Measurements from ENCODE around the gene TBC1D1.
A peak's percentile ranks its signal among the peaks of the same experiment; 100 is the strongest.

TBC1D1 gene

GRCh38 chr4:37891260-37892159, 626 bp downstream of the TBC1D1 start:
- no CpG with 5 or more reads among the region's 49 CpGs for WGBS, 2 donors (ENCODE audit: extremely low coverage in 2 of 2, insufficient read length in 2 of 2, insufficient replicate concordance in 1 of 2)
- Histone ChIP-seq H3K4me1 (ENCODE audit: control insufficient read depth in 2 of 2, insufficient read depth in 1 of 2, low read depth in 1 of 2, low read length in 2 of 2) (peaks cover 5 to 9% of the 10 kb centered on the region in 2 donors), H3K9me3 (replicated peaks in 1 of 2; ENCODE audit: control insufficient read depth in 2 of 2, insufficient read depth in 1 of 2, low read depth in 1 of 2, low read length in 2 of 2) (no peaks in the 10 kb centered on the region), H2AK5ac (ENCODE audit: low read depth, low read length) (peak overlapping the region; percentile 23), H2BK120ac (ENCODE audit: low read depth, low read length) (no peak overlapping the region), H3K18ac (ENCODE audit: low read length) (peak overlapping the region; percentile 60), H3K79me1 (ENCODE audit: low read depth, low read length) (no peaks in the 10 kb centered on the region), H3K4me2 (ENCODE audit: insufficient read depth, low read length, poor library complexity, severe bottlenecking) (peak overlapping the region; percentile 97), H3K9ac (ENCODE audit: low read depth, low read length, poor library complexity) (peak overlapping the region; percentile 79), H2AFZ (ENCODE audit: low read length) (peak overlapping the region; percentile 93), H3K27me3 (ENCODE audit: control insufficient read depth in 3 of 3, insufficient read depth in 3 of 3, low read depth in 1 of 3, low read length in 3 of 3) (peaks cover 9 to 89% (median 44%) of the 10 kb centered on the region in 3 experiments), H3K27ac (replicated peaks; ENCODE audit: low read length) (no peak overlapping the region), H2BK5ac (ENCODE audit: low read length) (no peak overlapping the region), H3K36me3 (replicated peaks in 1 of 2; ENCODE audit: control insufficient read depth in 2 of 2, insufficient read depth in 2 of 2, low read length in 2 of 2) (no peaks in the 10 kb centered on the region), H2BK15ac (ENCODE audit: low read length) (no peak overlapping the region), H3K4me3 (ENCODE audit: low read length in 2 of 2) (peak overlapping the region; percentile 48 to 78), H3K14ac (ENCODE audit: low read length) (no peak overlapping the region), H3K4ac (ENCODE audit: low read length) (no peak overlapping the region), H2BK12ac (ENCODE audit: low read length) (no peak overlapping the region), H3K23ac (ENCODE audit: low read depth, low read length, poor library complexity) (no peak overlapping the region), H4K8ac (ENCODE audit: low read depth, low read length) (no peak overlapping the region), H4K91ac (ENCODE audit: low read depth, low read length, poor library complexity) (no peak overlapping the region)
- peak; percentile 24 for DNase-seq (ENCODE audit: low spot score)

DNA sequence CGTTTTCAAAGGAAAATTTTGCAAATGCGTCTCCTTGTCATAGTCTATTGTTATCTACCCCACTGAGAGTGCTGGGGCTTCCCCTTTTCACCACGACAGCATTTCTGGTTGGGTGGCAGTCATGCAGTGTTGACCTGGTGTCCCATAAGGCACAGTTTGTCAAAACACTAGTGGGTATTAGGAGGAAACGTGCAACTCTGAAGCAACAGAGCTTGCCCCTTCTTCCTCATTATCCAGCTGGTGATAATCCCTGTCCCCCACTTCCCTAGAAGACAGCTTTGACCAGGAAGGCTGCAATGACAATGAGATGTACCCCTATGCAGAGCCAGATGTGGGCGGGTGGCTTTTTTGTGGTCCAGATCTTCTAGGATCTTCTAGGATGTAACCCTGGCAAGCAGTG, 1.8 kb downstream of the TBC1D1 start:
- DNase-seq (ENCODE audit: low spot score): no peak
- WGBS, 2 donors (ENCODE audit: extremely low coverage in 2 of 2, insufficient read length in 2 of 2, insufficient replicate concordance in 1 of 2): no CpG with 5 or more reads among the region's 5 CpGs
- Histone ChIP-seq H2AFZ (ENCODE audit: low read length) (no peak overlapping the region), H3K4ac (ENCODE audit: low read length) (no peak overlapping the region), H3K27ac (replicated peaks; ENCODE audit: low read length) (no peak overlapping the region), H3K23ac (ENCODE audit: low read depth, low read length, poor library complexity) (no peak overlapping the region), H2BK15ac (ENCODE audit: low read length) (no peak overlapping the region), H3K18ac (ENCODE audit: low read length) (no peak overlapping the region), H2BK5ac (ENCODE audit: low read length) (no peak overlapping the region), H4K8ac (ENCODE audit: low read depth, low read length) (no peak overlapping the region), H3K4me3 (ENCODE audit: low read length in 2 of 2) (no peak overlapping the region), H3K36me3 (replicated peaks in 1 of 2; ENCODE audit: control insufficient read depth in 2 of 2, insufficient read depth in 2 of 2, low read length in 2 of 2) (no peaks in the 10 kb centered on the region), H3K79me1 (ENCODE audit: low read depth, low read length) (no peaks in the 10 kb centered on the region), H3K4me2 (ENCODE audit: insufficient read depth, low read length, poor library complexity, severe bottlenecking) (no peak overlapping the region), H4K91ac (ENCODE audit: low read depth, low read length, poor library complexity) (no peak overlapping the region), H3K14ac (ENCODE audit: low read length) (no peak overlapping the region), H3K27me3 (ENCODE audit: control insufficient read depth in 3 of 3, insufficient read depth in 3 of 3, low read depth in 1 of 3, low read length in 3 of 3) (peaks cover 9 to 92% (median 41%) of the 10 kb centered on the region in 3 experiments), H3K9me3 (replicated peaks in 1 of 2; ENCODE audit: control insufficient read depth in 2 of 2, insufficient read depth in 1 of 2, low read depth in 1 of 2, low read length in 2 of 2) (no peaks in the 10 kb centered on the region), H2BK120ac (ENCODE audit: low read depth, low read length) (no peak overlapping the region), H3K9ac (ENCODE audit: low read depth, low read length, poor library complexity) (no peak overlapping the region), H3K4me1 (ENCODE audit: control insufficient read depth in 2 of 2, insufficient read depth in 1 of 2, low read depth in 1 of 2, low read length in 2 of 2) (peaks cover 5 to 9% of the 10 kb centered on the region in 2 donors), H2BK12ac (ENCODE audit: low read length) (no peak overlapping the region), H2AK5ac (ENCODE audit: low read depth, low read length) (no peak overlapping the region)

DNA sequence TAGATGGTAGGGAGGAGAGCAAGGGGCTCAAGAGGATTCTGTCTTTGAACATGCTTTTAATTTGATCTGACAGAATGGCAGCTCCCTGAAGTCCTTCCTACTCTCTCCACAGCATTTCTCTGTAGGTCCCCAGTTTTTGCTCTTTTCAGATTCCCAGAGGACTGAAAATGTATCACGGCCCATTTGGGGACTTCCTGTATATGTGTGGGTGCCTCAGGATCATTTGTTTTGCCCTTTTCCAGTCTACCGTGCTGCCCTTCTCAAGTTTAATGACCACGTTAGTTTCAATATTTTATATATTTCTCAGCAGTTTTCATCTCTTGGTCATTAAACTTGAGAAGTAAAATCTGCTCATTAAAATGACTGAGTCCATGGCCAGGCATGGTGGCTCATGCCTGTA, 2.3 kb downstream of the TBC1D1 start:
- H3K18ac ChIP-seq (ENCODE audit: low read length): no peak overlapping the region
- no peaks in the 10 kb centered on the region for H3K79me1 ChIP-seq (ENCODE audit: low read depth, low read length)
- WGBS, 2 donors (ENCODE audit: extremely low coverage in 2 of 2, insufficient read length in 2 of 2, insufficient replicate concordance in 1 of 2): no CpG with 5 or more reads among the region's 3 CpGs
- H4K8ac ChIP-seq (ENCODE audit: low read depth, low read length): no peak overlapping the region
- no peak overlapping the region for H2BK15ac ChIP-seq (ENCODE audit: low read length)
- no peak overlapping the region for H3K27ac ChIP-seq (replicated peaks; ENCODE audit: low read length)
- H4K91ac ChIP-seq (ENCODE audit: low read depth, low read length, poor library complexity): no peak overlapping the region
- H2AFZ ChIP-seq (ENCODE audit: low read length): no peak overlapping the region
- H3K4me1 ChIP-seq (ENCODE audit: control insufficient read depth in 2 of 2, insufficient read depth in 1 of 2, low read depth in 1 of 2, low read length in 2 of 2): peaks cover 5 to 9% of the 10 kb centered on the region in 2 donors
- DNase-seq (ENCODE audit: low spot score): no peak
- H2AK5ac ChIP-seq (ENCODE audit: low read depth, low read length): no peak overlapping the region
- no peak overlapping the region for H3K4me3 ChIP-seq (ENCODE audit: low read length in 2 of 2)
- H3K4ac ChIP-seq (ENCODE audit: low read length): no peak overlapping the region
- no peak overlapping the region for H2BK5ac ChIP-seq (ENCODE audit: low read length)
- peaks cover 9 to 91% (median 39%) of the 10 kb centered on the region in 3 experiments for H3K27me3 ChIP-seq (ENCODE audit: control insufficient read depth in 3 of 3, insufficient read depth in 3 of 3, low read depth in 1 of 3, low read length in 3 of 3)
- no peak overlapping the region for H3K9ac ChIP-seq (ENCODE audit: low read depth, low read length, poor library complexity)
- no peaks in the 10 kb centered on the region for H3K36me3 ChIP-seq (replicated peaks in 1 of 2; ENCODE audit: control insufficient read depth in 2 of 2, insufficient read depth in 2 of 2, low read length in 2 of 2)
- no peak overlapping the region for H3K23ac ChIP-seq (ENCODE audit: low read depth, low read length, poor library complexity)
- no peaks in the 10 kb centered on the region for H3K9me3 ChIP-seq (replicated peaks in 1 of 2; ENCODE audit: control insufficient read depth in 2 of 2, insufficient read depth in 1 of 2, low read depth in 1 of 2, low read length in 2 of 2)
- no peak overlapping the region for H3K14ac ChIP-seq (ENCODE audit: low read length)
- no peak overlapping the region for H2BK120ac ChIP-seq (ENCODE audit: low read depth, low read length)
- no peak overlapping the region for H2BK12ac ChIP-seq (ENCODE audit: low read length)
- no peak overlapping the region for H3K4me2 ChIP-seq (ENCODE audit: insufficient read depth, low read length, poor library complexity, severe bottlenecking)

DNA sequence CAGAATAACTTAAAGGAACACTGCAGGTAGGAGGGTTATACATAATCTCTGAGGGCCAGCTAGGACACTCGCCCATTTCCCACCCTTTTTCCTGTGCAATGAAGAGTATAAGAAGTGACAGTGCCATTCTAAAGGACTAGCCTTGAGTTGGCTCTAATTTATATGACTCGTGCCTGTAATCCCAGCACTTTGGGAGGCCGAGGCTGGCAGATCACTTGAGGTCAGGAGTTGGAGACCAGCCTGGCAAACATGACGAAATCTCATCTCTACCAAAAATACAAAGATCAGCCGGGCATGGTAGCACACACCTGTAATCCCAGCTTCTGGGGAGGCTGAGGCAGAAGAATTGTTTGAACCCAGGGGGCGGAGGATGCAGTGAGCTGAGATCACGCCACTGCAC, 4.4 kb downstream of the TBC1D1 start:
- no peak overlapping the region for H3K4me3 ChIP-seq (ENCODE audit: low read length in 2 of 2)
- no peak overlapping the region for H3K9ac ChIP-seq (ENCODE audit: low read depth, low read length, poor library complexity)
- H3K27ac ChIP-seq (replicated peaks; ENCODE audit: low read length): no peak overlapping the region
- DNase-seq (ENCODE audit: low spot score): no peak
- no peak overlapping the region for H3K23ac ChIP-seq (ENCODE audit: low read depth, low read length, poor library complexity)
- no peak overlapping the region for H2AK5ac ChIP-seq (ENCODE audit: low read depth, low read length)
- H3K4me2 ChIP-seq (ENCODE audit: insufficient read depth, low read length, poor library complexity, severe bottlenecking): no peak overlapping the region
- no peak overlapping the region for H4K91ac ChIP-seq (ENCODE audit: low read depth, low read length, poor library complexity)
- H3K18ac ChIP-seq (ENCODE audit: low read length): no peak overlapping the region
- WGBS, 2 donors (ENCODE audit: extremely low coverage in 2 of 2, insufficient read length in 2 of 2, insufficient replicate concordance in 1 of 2): no CpG with 5 or more reads among the region's 7 CpGs
- no peaks in the 10 kb centered on the region for H3K36me3 ChIP-seq (replicated peaks in 1 of 2; ENCODE audit: control insufficient read depth in 2 of 2, insufficient read depth in 2 of 2, low read length in 2 of 2)
- H3K27me3 ChIP-seq (ENCODE audit: control insufficient read depth in 3 of 3, insufficient read depth in 3 of 3, low read depth in 1 of 3, low read length in 3 of 3): peaks cover 5 to 78% (median 24%) of the 10 kb centered on the region in 3 experiments
- no peak overlapping the region for H2AFZ ChIP-seq (ENCODE audit: low read length)
- H3K9me3 ChIP-seq (replicated peaks in 1 of 2; ENCODE audit: control insufficient read depth in 2 of 2, insufficient read depth in 1 of 2, low read depth in 1 of 2, low read length in 2 of 2): no peaks in the 10 kb centered on the region
- H2BK5ac ChIP-seq (ENCODE audit: low read length): no peak overlapping the region
- H2BK120ac ChIP-seq (ENCODE audit: low read depth, low read length): no peak overlapping the region
- H3K79me1 ChIP-seq (ENCODE audit: low read depth, low read length): no peaks in the 10 kb centered on the region
- no peak overlapping the region for H3K4ac ChIP-seq (ENCODE audit: low read length)
- no peak overlapping the region for H4K8ac ChIP-seq (ENCODE audit: low read depth, low read length)
- H3K4me1 ChIP-seq (ENCODE audit: control insufficient read depth in 2 of 2, insufficient read depth in 1 of 2, low read depth in 1 of 2, low read length in 2 of 2): peaks cover 2 to 5% of the 10 kb centered on the region in 2 donors
- no peak overlapping the region for H2BK15ac ChIP-seq (ENCODE audit: low read length)
- H3K14ac ChIP-seq (ENCODE audit: low read length): no peak overlapping the region
- no peak overlapping the region for H2BK12ac ChIP-seq (ENCODE audit: low read length)

Measured in neuronal stem cell (in vitro differentiated cells).